C4-2B (cell line): ENCODE measurements around the gene FAM78B.

Experiments
- CTCF ChIP-seq: fragments of 450-650 bp; conservative IDR thresholded peaks from 2 replicates; pipeline ENCODE4 v1.5.1; 2017; ENCODE audit warnings: mild to moderate bottlenecking
- ZFX ChIP-seq: fragments of 450-650 bp; IDR thresholded peaks from 2 replicates; pipeline ENCODE4 v1.6.1; 2017

GRCh38 chr1:166164995-166165660 lies 1.7 kb downstream of the FAM78B start:
- TF ChIP-seq CTCF (peak; percentile 56), ZFX (no peak)
